HuH-7 (cell line): ENCODE results near the gene RAB20.

Experiments
- DNase-seq: peaks from one replicate; pipeline ENCODE4 v3.0.0; 2011; ENCODE audit warnings: low spot score

The RAB20 gene

DNA sequence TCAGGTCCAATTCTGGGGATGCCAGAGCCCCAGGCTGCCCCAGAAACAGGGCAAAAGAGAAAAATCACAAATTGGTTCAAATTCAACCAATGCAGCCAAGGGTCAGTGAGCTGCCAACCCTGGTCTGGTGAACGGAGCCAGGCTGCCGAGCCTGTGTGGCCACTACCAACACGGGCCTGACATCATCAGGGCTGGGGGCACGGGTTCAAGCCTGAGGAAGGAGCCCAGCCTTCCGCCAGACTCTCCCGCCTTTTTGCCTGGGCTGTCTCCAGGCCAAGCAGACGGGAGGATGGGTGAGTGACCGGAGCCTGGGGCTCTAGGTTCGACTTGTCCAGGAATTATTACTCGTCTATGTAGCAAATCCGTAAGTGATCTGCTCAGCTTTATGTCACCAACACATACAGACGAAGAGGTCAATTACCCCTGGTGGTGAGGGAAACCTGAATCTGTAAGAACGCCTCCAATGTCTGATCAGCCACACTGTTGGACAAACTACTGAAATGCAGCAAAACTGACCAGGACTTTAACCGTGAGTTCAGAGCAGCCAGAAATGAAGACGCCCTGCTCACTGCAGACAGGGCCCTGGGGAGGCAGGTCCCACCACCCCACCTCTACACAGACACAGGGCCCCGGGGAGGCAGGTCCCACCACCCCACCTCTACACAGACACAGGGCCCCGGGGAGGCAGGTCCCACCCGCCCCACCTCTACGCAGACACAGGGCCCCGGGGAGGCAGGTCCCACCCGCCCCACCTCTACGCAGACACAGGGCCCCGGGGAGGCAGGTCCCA, 31.8 kb downstream of the RAB20 start:
- no peak for DNase-seq

DNA sequence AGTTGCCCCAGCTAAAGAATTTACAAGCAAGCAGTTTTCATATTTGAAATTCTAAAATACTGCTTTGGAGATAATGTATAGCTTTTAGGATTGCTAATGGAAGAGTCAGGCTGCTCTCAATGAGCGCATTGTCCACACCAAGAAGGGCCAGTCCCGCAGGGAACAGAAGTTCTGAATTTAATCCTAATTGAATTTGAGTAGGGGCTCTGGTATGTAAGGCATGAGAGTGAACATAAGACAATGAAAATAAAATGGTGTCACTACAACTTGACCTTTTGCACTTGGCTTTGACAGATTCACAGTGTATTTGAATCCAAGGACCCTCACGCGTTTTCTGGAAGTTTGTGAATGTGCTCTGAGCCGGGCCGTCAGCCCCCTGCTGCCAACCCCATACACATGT, 32.6 kb downstream of the RAB20 start:
- DNase-seq = no peak

DNA sequence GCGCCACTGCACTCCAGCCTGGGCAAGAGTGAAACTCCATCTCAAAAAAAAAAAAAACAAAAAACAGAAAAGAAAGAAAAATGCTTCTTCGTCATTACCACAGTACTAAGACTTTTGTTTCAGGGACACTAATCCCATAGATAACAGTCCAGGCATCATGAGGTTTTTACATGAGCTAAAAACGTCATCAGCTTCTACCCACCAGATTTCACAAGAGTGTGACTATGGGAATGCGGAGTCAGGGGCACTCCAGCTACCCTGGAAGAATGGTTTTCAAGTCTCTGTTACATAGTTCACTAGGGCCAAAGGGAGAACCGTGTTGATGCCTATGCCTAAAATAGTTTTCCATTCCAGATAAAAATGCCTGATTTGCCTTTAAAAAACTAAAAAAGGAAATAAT, 33.2 kb downstream of the RAB20 start:
- no peak for DNase-seq

DNA sequence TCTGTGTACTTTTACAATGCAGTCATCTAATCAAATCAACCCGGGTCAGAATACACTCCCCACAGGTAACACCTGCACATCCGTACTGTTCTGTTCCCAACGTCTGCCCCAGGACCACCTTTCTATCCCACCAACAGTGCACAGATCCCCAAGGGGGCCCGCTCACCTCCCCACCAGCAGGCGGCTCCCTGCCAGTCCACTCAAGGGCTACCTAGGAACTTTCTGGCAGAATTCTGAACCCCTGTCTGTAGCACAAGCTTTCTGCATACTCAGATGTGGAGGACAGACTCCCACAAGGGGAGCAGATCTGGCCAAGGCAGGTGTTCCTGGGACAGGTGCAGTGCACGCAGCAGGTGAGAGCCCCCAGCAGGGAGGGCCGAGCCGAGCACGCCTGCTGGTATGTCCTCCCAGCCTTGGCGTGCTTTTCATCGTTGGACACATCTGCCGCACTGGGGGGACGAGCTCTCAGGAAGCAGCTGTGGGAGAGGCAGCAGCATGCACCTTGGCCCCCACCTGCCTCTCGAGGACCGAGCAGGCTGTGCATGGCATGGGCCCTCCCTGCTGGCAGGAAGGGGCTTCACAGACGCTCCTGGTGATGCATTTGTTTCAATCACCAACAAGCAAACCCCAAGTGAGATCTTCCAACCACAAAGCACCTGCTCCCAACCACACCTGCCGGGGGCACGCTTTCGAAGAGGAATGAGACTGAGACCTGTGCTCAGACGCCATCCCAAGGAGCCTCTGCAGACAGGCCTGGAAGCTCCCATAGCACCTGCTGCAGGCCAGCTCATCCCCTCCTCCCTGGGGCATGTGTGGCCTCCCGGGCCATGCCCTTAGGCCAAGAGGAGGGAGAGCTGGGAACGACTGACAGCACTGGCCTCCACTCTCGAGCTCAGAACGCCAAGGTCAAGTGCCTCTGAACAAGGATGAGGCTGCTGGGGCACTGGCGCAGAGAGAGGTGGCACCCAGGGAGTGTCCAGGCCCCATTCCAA, 35.9 kb downstream of the RAB20 start:
- DNase-seq = no peak

DNA sequence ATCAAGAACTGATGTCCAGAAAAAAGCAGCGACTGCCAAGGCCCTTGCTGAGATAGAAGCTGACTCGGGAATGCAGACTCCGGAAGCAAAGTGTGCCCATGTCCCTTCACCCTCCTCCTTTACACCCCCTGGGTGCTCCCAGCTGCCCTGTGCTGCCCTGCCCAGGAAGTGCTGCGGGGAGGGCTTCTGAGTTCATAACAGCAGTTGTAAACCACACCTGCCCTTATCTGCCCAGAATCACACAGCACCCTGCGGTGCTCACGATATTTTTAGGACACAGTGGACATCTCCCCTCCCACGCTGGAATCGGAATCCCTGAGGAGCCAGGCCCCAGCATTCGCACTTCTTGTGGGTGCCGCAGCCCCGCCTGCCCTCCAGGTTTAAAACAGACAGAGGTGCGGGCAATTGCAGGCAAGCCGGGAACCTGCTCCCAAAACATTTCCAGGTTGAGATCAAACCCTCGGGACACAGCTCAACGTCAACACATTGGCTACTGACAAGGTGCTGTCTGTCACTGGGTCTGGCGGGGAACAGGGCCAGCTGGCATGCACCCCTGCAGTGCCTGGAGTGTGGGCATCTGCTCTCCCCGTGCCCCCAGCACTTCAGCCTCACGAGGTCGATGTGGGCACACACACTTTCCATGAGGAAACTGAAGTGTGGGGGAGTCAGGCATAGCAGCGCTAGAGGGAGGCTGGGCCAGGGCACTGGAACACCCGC, 36.8 kb downstream of the RAB20 start:
- DNase-seq = no peak

DNA sequence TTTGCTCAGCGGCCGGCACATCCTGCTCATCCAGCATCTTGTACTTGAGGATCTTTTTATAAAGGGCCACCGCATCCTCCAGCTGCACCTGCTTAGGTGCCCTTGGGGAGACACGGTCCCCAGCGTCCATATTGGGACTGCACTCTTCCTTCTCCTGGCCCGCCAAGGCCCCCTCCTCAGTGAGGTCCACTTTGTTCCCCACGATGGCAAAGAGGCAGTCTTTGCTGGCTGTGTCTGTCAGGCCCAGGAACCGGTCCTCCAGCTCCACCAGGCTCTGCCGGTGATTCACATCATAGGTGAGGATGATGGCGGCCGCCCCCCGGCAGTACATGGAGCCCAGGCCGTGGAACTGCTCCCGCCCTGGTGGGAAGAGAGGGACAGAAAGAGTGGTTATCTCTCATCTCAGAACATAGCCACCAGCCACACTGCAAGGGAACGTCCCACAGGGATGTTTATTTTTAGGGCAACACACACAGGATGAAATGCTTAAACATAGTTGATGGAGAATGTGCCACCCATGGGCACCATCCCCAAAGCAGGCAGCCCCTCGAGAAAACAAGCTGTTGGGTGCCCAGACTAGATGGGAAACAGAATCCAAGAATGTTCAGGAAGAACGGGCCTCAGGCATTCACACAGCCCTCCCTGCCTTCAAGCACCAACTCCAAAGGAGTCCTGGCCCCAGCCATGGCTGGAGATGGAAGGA, 37.5 kb downstream of the RAB20 start:
- DNase-seq = no peak

DNA sequence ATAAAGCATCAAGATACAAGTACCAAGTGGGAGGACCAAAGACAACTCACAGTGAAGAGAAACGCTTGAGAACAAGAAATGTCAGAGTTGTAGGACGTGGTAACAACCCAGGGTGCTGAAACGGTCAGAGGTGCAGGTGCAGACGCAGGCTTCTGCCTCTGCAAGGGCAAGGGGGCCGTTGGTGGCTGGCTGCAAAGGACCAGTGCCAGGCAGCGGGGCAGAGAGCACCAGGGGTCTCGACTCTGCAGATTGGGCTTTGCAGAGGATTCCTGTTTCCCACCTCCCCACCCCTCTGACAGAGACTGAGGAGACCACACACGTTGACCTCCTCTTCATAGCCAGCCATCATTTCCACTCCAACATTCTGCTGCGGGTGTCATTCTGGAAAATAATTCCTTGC, 38.3 kb downstream of the RAB20 start:
- DNase-seq = no peak

DNA sequence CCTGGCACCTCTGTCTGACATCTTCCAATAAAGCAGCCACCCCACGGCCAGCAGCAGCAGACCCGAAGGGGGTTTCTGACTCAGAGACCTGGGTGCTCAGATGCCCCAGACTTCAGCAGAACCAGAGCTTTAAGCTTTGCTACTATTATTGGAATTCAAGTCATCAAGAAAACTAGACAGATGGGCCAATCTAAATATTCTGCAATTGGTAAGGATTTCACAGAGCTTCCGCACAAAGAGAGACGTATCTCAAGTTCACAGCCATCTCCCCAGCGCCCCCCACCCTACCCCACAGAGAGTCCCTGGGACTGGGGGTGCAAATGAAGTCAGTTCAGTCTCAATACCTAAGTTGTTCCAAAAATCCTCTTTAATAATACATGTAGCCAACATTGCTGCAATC, 38.8 kb downstream of the RAB20 start:
- DNase-seq = no peak

DNA sequence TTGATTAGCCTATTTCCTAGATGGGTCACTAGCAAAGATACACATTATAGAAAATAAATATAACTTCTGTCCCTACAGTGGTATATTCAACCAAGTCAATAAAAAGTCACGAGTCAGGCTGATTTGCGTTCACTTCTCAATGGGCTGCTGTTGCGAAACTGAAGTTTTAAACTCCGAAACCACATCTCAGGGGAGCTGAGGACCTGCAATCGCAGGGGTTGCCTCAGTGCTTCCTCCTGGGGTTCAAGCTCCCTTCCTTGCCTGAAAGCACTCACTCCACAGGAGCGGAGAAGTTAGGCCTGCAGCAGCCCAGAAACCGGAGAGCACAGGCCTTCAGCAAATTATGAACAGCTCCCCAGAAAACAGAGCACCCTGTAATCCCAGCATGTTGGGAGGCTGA, 39.6 kb downstream of the RAB20 start:
- no peak for DNase-seq

DNA sequence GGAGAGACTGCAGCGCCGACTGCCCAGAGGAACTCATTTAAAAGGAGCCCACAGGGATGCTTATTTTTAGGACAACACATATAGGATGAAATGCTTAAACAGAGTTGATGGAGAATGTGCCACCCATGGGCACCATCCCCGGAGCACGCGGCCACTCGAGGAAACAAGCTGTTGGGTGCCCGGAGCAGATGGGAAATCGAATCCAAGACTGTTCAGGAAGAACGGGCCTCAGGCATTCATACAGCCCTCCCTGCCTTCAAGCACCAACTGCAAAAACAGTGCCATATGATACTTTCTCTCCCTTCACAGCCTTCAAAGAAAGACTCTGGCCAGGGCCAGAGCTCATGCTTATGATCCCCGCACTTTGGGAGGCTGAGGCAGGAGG, 40.2 kb downstream of the RAB20 start:
- no peak for DNase-seq

DNA sequence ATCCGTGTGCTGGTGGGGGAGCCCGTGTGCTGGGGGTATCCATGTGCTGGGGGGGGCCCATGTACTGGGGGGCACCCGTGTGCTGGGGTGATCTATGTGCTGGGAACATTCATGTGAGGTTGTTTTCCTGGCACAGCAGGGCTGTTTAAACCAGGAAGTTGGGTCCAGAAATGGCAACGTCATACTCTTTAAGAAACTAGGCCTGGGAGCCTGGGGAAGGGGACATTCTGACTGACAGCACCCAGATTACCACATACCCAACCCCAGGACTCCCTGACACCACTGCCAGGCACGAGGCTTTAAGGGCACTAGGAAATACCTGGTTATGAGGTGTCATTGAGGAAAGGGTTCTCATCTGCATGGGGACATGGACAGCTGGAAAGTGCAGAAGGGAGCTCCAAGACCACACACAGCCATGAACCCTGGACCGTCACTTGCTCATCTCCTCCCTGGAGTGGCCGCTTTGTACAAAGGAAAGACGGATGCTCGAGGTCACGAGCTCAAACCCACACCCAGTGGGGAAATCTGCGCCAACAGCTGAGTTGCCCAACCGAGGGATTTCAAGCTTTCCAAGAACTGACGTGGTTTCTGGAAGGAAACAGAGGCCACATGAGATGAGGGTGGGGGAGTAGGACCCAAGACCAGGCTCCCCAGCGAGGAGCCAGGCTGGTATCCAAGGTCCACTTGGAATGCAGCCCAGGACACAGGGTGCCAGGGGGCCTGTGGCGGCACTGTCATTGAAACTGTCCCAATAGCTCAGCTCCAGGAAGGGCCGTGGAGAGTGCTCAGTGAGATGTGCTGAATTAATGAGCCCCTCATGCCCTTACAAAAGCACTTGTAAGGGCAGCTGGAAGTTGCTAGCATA, 40.9 kb downstream of the RAB20 start:
- DNase-seq = no peak

DNA sequence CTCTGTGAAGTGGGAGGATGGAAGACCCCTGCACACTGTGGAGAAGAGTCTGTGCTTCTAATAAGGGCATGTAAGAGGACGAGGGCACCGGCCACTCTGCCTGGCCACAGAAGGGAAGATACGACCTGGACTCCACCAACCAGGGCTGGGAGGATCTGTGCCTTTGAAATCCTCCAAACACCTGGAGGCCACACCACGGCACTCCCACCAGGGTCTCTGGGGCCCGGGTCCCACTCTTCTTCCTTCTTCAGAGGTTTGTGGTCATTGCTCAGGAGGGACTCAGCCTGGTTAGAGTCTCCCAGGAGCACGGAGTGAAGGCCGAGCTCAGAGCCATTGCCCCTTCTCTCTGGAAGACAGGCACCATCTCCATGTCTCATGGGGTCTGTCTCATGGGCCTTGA, 42.0 kb downstream of the RAB20 start:
- no peak for DNase-seq

DNA sequence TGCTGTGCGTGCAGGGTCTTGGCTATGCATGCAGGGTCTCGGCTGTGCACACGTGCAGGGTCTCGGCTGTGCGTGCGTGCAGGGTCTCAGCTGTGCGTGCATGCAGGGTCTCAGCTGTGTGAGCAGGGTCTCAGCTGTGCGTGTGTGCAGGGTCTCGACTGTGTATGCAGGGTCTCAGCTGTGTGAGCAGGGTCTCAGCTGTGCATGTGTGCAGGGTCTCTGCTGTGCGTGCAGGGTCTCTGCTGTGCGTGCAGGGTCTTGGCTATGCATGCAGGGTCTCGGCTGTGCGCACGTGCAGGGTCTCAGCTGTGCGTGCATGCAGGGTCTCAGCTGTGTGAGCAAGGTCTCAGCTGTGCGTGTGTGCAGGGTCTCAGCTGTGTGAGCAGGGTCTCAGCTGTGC, 42.5 kb downstream of the RAB20 start:
- DNase-seq = no peak

DNA sequence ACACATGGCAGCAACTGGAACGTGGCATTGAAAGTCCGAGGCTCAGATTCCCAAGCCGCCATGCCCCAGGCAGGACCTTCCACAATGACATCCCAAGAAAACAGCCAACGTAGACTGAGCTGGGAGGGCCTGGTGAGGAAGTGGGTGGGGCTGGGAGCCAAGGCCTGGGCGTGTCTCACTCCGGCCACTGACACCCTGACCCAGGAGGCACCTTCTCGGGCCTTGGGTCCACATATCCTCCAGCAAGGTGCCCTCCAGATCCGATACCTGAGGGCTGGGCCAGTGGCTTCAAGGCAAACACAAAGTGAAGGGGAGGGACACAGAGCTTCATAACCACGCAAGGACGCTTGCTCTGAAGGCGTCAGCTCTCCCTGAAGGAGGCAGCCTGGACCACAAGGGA, 43.0 kb downstream of the RAB20 start:
- no peak for DNase-seq

DNA sequence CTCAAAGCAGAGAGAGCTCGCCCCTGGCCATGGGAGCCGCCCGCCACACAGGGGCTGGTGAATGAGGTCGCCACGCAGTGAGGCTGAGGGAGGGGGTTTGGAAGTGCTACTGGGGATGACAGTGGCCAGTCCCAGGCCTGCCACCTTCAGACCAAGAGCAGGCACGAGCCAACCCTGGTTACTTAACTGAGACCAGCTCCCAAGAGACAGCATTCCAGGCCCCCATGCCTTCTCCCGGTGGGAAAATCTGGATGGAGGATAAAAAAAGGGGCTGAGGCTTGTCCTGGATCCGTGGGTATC, 43.3 kb downstream of the RAB20 start:
- DNase-seq = no peak

DNA sequence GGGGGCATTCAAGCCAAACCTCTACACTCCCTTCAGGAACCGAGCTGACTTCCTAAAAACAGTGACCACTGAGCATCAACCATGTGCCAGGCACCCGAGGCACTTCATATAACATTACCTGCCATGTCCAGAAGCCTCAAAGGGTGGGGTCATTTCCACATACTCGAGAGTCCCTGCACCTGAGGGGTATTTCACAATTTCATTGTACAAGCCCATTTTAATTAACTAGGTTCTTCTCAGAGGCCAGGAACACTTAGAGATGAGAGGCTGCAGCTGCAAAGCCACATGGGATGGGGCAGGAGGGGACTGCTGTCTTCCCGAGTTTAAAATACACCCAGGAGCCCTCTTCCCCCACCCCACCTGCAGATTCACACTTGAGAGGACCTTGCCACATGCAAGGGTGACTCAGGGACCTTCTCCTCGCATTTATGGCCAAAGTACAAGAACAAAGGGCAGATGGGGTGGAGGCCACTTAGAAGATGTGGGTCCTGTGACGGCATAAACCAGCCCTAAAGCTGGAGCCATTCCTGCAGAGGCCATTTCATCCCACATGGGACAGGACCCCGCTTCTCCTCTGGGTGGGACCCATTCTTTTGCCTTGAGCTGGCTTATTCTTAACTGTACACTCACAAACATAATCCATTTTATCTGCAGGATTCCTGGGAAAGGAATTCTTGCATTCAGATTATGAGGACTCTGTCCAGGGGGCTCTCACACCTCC, 43.9 kb downstream of the RAB20 start:
- no peak for DNase-seq

DNA sequence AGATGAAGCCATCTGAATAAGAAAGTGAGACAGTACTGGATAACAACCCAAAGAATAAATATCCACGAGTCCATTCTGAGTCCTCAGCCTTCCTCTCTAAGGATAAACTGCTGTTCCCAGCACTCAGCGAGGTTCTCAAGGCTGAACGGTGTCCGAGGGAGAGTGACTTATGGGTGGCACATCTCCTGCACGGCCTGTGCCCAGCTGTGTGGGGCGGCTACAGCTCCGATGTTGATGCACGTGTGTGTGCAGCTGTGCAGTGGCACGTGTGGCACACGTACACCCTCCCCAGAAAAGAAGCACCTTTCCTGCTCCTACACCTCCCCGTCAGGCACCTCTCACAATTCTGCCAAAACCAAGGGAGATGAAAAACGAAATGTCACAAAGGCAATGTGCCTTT, 45.0 kb downstream of the RAB20 start:
- no peak for DNase-seq

DNA sequence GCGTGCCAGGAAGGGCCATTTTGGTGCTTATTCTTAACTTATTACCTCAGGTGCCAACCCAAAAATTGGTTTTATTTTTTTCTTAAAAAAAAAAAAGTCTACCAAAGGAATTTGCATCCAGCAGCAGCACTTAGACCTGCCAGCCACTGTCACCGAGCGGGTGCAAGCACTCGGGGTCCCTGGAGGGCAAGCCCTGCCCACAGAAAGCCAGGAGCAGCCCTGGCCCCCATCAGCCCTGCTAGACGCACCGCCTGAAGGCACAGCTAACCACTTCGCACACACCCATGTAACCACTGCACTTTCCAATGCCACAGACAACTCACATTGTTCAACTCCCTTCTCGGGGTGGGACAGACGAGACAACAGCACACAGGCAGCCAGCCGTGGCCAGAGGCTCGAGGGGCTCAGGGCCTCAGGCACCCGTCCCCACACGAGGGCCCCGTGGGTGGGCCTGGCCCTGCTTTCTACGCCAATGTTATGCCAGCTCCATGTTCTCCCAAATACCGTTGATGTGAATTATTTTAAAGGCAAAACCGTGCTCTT, 49.3 kb downstream of the RAB20 start:
- no peak for DNase-seq

DNA sequence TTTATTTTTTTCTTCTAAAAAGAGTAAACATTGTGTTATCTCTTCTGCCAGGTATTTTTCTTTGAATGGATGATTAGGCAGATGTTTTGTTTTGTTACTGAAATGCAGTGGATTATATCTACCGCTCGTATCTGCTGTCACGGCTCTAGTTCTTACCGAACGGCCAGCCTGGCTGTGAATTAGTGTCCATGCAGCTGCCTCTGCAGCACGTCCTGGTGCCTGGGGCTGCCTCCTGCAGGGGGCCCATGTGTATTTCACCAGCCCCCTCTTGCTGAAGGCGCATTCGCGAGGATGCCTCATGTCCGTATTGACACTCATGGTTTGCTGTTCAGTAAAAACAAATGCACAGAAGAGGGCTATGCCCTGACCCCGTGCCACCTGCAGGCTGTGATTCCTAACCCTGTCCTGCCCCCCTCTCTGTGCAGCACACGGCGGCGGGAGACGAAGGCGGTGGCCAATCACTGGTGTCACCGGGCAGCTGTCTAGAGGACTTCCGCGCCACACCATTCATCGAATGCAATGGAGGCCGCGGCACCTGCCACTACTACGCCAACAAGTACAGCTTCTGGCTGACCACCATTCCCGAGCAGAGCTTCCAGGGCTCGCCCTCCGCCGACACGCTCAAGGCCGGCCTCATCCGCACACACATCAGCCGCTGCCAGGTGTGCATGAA, 49.9 kb downstream of the RAB20 start:
- DNase-seq = no peak
